GM10266 (cell line): ENCODE data around the gene TMEM238.

Source experiments
- DNase-seq: peaks from one replicate; pipeline ENCODE4 v3.0.0; 2012; ENCODE audit errors: extremely low spot score
- CTCF ChIP-seq: IDR thresholded peaks from 2 replicates; pipeline ENCODE4 v1.5.1; 2012; ENCODE audit warnings: mild to moderate bottlenecking, low read depth; ENCODE audit not compliant: control insufficient read depth, insufficient read depth; ENCODE audit errors: missing control alignments

Gene TMEM238

GRCh38 chr19:55352040-55352439 is 32.1 kb downstream of the TMEM238 start:
- TF ChIP-seq CTCF = no peak
- DNase-seq = no peak

DNA sequence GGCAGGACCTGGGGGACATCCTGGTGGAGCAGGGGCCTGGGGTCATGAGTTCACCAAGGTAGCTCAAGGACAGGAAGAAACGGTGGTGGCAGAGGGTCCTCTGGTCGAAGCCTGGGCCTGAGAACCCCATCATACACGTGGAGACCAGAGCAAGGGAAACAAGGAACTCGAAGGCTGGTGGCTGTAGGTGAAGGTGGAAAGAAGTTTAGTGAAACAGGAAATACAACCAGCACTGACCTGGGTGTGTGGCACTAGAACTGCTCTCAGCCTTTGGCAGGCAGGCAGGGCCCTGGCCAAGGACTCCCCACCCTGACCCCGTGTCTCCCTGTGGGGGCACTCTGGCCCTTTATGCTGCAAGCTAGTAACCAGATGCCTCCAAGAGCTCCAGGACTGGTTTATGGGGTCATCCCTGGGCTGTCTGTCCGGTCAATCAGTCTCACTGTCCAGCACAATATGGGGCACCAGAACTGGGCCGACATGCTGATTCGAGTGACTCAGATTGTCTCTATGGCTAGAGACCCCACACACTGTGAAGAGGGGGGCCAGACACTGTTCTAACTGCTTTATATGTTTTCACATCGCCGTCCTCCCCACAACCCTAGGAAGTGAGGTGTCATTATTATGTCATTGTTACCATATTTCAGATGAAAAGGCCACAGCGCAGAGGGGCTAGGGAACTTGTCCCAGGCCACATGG is 33.3 kb downstream of the TMEM238 start:
- DNase-seq = no peak
- TF ChIP-seq CTCF = no peak

DNA sequence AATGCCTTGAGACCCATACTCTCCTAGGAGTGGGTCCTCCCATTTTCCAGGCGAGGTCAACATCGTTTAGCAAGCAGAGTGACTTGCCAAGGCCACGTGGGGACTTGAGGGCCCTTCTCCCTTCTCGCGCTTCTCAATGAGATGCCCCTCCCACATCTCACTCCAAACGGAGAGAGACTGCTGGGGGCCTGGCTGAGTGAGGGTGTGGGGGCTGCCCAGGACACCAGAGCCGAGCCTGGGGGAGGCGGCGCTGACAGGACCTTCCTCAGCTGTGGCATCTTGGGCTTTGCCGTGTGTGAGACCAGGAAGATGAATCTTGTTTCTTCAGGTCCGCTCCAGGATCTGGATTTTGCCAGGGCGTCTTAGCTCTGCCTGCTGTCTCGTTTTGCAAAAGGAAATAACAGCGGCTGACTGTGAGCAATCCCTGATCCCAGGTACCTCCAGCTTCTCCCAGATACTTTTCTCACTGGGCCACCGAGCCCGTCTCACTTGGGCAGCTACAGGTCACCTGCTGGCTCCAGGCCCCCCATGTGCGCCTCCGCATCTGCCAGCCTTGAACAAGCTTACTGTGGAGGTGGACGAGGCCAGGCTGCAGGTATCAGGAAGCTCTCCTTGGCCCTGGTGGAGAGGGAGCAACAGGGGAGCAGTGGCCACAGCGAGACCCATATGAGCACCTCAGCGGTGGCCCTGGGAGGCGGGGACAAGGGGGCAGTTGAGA is 35.6 kb downstream of the TMEM238 start:
- DNase-seq = no peak
- TF ChIP-seq CTCF = no peak

- TF ChIP-seq CTCF = no peak
- DNase-seq = no peak
Measured at GRCh38 chr19:55347442-55348009, 36.6 kb downstream of the TMEM238 start.

DNA sequence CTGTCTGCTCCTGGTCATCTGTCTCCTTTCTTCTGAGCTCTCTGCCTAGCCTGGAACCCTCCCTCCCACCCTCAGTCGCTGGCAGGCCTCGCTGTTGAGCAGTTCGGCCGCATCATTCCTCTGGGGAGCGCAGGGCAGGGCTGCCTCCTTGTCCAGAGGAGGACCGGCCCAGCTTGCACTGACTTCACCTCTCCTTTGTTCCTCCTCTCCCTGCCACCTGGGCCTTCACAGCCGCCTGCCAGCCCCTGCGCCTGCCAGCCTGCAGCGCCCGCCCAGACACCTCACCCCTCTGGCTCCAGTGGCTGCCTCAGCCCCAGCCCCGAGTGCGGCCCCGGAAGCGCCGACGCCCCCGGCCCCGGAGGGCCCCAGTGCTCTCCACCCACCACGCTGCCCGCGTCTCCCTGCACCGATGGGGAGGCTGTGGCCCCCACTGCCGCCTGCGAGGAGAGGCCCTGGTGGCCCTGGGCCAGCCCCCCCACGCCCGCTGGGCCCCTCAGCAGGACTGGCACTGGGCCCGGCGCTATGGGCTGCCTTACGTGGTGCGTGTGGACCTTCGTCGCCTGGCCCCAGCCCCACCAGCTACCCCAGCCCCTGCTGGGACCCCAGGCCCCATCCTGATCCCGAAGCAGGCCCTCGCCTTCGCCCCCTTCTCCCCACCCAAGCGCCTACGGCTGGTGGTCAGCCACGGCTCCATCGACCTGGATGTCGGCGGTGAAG is 37.2 kb downstream of the TMEM238 start:
- DNase-seq = no peak
- TF ChIP-seq CTCF = no peak

- TF ChIP-seq CTCF = no peak
- no peak for DNase-seq
Measured at GRCh38 chr19:55345818-55346724, 38.0 kb downstream of the TMEM238 start.
